Loucy (cell line): Measurements from ENCODE around the gene TMEM108.

Source experiments
- H2AFZ ChIP-seq: fragments of 200-600 bp; sonication (generic); 2 replicates; pipeline ENCODE4 v1.6.0; 2016; ENCODE audit warnings: antibody characterized with exemption, mild to moderate bottlenecking, low read length, moderate library complexity
- H3F3A ChIP-seq: fragments of 200-600 bp; 2 replicates; pipeline ENCODE4 v1.6.0; 2016; ENCODE audit warnings: antibody characterized with exemption, low read depth, mild to moderate bottlenecking
- H3K27me3 ChIP-seq: fragments of 200-600 bp; sonication (generic); 2 replicates; pipeline ENCODE4 v1.6.1; 2014; ENCODE audit warnings: low read length, mild to moderate bottlenecking; ENCODE audit not compliant: insufficient read depth, poor library complexity, severe bottlenecking
- H3K36me3 ChIP-seq: fragments of 200-600 bp; sonication (generic); 2 replicates; pipeline ENCODE4 v1.6.1; 2016; ENCODE audit warnings: low read length; ENCODE audit not compliant: insufficient read depth
- H3K4me1 ChIP-seq: fragments of 200-600 bp; sonication (generic); 2 replicates; pipeline ENCODE4 v1.5.1; 2014; ENCODE audit warnings: low read length, mild to moderate bottlenecking; ENCODE audit not compliant: insufficient read depth, poor library complexity, severe bottlenecking
- H3K4me2 ChIP-seq: fragments of 200-600 bp; sonication (generic); 2 replicates; pipeline ENCODE4 v1.6.0; 2014; ENCODE audit warnings: antibody characterized with exemption, low read length, low read depth, mild to moderate bottlenecking; ENCODE audit not compliant: poor library complexity, severe bottlenecking
- H3K4me3 ChIP-seq: fragments of 200-600 bp; sonication (generic); 2 replicates; pipeline ENCODE4 v1.5.1; 2014; ENCODE audit warnings: low read length, mild to moderate bottlenecking, mixed read lengths; ENCODE audit not compliant: poor library complexity, severe bottlenecking
- H3K79me2 ChIP-seq: fragments of 200-600 bp; sonication (generic); 2 replicates; pipeline ENCODE4 v1.6.1; 2014; ENCODE audit warnings: low read length; ENCODE audit not compliant: insufficient read depth
- H3K9ac ChIP-seq: fragments of 200-600 bp; sonication (generic); 2 replicates; pipeline ENCODE4 v1.6.0; 2014; ENCODE audit warnings: mild to moderate bottlenecking, low read depth, low read length, moderate library complexity; ENCODE audit not compliant: poor library complexity, severe bottlenecking
- H3K9me2 ChIP-seq: fragments of 200-600 bp; sonication (generic); replicated peaks from 2 replicates; pipeline ENCODE4 v1.6.1; 2016; ENCODE audit warnings: low read depth, low read length, mixed read lengths
- H3K9me3 ChIP-seq: fragments of 200-600 bp; sonication (generic); 2 replicates; pipeline ENCODE4 v1.6.1; 2014; ENCODE audit warnings: mild to moderate bottlenecking, antibody characterized with exemption, low read length, low read depth; ENCODE audit not compliant: insufficient read depth
- H4K20me1 ChIP-seq: fragments of 200-600 bp; sonication (generic); 2 replicates; pipeline ENCODE4 v1.6.0; 2014; ENCODE audit warnings: antibody characterized with exemption, low read length, mild to moderate bottlenecking; ENCODE audit not compliant: insufficient read depth, poor library complexity, severe bottlenecking
- EZH2phosphoT487 ChIP-seq: fragments of 200-600 bp; IDR thresholded peaks from 2 replicates; pipeline ENCODE4 v1.6.1; 2018; ENCODE audit warnings: antibody characterized with exemption, mild to moderate bottlenecking, moderate library complexity, borderline replicate concordance
- TF ChIP-seq, protein P1 (sequence below): fragments of 200-600 bp; sonication (generic); conservative IDR thresholded peaks from 2 replicates; pipeline ENCODE4 v1.5.1; 2014; ENCODE audit warnings: mild to moderate bottlenecking, antibody characterized with exemption, low read length

The TMEM108 gene

GRCh38 chr3:133364704-133365103 is 326.5 kb downstream of the TMEM108 start:
- Histone ChIP-seq H3K4me1 (no peaks in the 10 kb centered on the region), H3K79me2 (no peaks in the 10 kb centered on the region), H3K36me3 (no peaks in the 10 kb centered on the region), H3K9me2 (no peaks in the 10 kb centered on the region), H4K20me1 (no peaks in the 10 kb centered on the region), H3K9me3 (no peaks in the 10 kb centered on the region), H3K9ac (no peak overlapping the region), H3K4me2 (no peak overlapping the region), H2AFZ (no peak overlapping the region), H3F3A (no peaks in the 10 kb centered on the region), H3K27me3 (peaks cover 4% of the 10 kb centered on the region), H3K4me3 (no peak overlapping the region)
- no peak for TF ChIP-seq EZH2phosphoT487
- TF ChIP-seq, protein P1, sequence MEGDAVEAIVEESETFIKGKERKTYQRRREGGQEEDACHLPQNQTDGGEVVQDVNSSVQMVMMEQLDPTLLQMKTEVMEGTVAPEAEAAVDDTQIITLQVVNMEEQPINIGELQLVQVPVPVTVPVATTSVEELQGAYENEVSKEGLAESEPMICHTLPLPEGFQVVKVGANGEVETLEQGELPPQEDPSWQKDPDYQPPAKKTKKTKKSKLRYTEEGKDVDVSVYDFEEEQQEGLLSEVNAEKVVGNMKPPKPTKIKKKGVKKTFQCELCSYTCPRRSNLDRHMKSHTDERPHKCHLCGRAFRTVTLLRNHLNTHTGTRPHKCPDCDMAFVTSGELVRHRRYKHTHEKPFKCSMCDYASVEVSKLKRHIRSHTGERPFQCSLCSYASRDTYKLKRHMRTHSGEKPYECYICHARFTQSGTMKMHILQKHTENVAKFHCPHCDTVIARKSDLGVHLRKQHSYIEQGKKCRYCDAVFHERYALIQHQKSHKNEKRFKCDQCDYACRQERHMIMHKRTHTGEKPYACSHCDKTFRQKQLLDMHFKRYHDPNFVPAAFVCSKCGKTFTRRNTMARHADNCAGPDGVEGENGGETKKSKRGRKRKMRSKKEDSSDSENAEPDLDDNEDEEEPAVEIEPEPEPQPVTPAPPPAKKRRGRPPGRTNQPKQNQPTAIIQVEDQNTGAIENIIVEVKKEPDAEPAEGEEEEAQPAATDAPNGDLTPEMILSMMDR = no peak

DNA sequence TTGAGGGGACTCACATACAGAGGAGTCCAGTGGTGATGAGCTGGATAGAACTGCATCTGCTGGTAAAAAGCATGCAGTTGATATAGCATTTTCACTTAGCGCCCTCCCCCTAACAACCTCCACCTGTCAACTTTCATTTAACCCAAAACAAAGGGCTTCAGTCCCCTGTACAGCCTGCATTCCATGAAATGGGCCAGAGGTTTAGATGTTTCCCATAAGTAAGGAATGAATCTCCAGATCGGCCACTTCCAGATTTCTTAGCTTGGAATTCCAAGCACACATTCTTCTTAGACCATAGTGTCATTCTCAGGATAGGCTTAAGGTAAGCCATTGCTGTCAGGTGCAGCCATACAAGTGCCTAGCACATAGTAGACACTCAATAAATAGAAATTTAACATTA is 328.7 kb downstream of the TMEM108 start:
- Histone ChIP-seq H3K79me2 (no peaks in the 10 kb centered on the region), H3F3A (no peaks in the 10 kb centered on the region), H3K36me3 (no peaks in the 10 kb centered on the region), H3K4me3 (no peak overlapping the region), H3K27me3 (no peaks in the 10 kb centered on the region), H3K4me2 (no peak overlapping the region), H3K9ac (no peak overlapping the region), H3K9me2 (no peaks in the 10 kb centered on the region), H3K9me3 (no peaks in the 10 kb centered on the region), H4K20me1 (no peaks in the 10 kb centered on the region), H2AFZ (no peak overlapping the region), H3K4me1 (no peaks in the 10 kb centered on the region)
- TF ChIP-seq, protein P1 = no peak
- no peak for TF ChIP-seq EZH2phosphoT487

- Histone ChIP-seq H3K9me3 (no peaks in the 10 kb centered on the region), H2AFZ (no peak overlapping the region), H3K79me2 (no peaks in the 10 kb centered on the region), H4K20me1 (no peaks in the 10 kb centered on the region), H3K4me3 (no peak overlapping the region), H3K9ac (no peak overlapping the region), H3K4me1 (no peaks in the 10 kb centered on the region), H3F3A (no peaks in the 10 kb centered on the region), H3K36me3 (no peaks in the 10 kb centered on the region), H3K27me3 (no peaks in the 10 kb centered on the region), H3K4me2 (no peak overlapping the region), H3K9me2 (no peaks in the 10 kb centered on the region)
- TF ChIP-seq, protein P1 = no peak
- no peak for TF ChIP-seq EZH2phosphoT487
Measured at GRCh38 chr3:133367403-133367802, 329.2 kb downstream of the TMEM108 start.
